Stimulated activated CD4-positive, alpha-beta T cell treated with anti-CD3 and anti-CD28 coated beads, TNF-alpha, amount 100 ng/mL, for 4 hours (primary cell): ENCODE results near the gene NPPC.
"Not testable (repeated sequence)": the region's sequence is repeated elsewhere in the genome, so short reads cannot be mapped to it uniquely, and the experiment has no call there.

Experiments used
- DNase-seq, 3 experiments: peaks; one replicate each; pipeline ENCODE4 v3.0.0-alpha.2; 2020; ENCODE audit warnings: low read depth in 3 of 3

Gene NPPC, protein sequence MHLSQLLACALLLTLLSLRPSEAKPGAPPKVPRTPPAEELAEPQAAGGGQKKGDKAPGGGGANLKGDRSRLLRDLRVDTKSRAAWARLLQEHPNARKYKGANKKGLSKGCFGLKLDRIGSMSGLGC

DNA sequence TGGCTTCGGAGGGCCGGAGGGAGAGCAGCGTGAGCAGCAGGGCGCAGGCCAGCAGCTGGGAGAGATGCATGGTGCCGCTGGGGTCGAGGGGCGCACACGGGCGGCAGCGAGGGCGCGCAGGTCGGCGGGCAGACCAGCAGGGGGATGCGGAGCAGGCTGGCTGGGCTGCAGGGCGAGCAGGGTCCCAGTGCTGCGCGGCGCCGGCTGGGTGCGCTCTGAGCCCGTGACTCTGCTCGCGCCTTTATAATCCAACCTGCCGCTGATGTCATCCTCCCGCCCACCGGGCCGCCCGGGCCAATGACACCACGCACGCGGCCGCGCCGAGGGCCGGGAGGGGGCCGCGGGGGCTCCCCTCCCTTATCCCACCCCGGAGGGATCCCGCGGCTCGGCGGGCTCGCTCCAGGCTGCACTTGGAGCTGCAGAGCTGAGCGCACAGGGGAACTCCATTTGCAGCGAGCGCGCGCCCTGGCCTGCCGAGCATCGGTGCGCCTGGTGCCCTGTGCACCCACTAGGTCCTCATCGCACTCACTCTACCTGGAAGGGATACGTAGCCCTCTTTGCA is at the start of gene NPPC:
TSS of gene NPPC (minus strand) at position 217 of the 562 bp plus-strand sequence. CDS start at position 70, 147 bp downstream.
- peak; percentile 31 to 58 (median 56) for DNase-seq

GRCh38 chr2:231975001-231975400 is 48.8 kb upstream of the NPPC start:
- no peak for DNase-seq

GRCh38 chr2:231970461-231970860 is 44.3 kb upstream of the NPPC start:
- no peak for DNase-seq

GRCh38 chr2:231968820-231969219 is 42.6 kb upstream of the NPPC start:
- DNase-seq = no peak

DNA sequence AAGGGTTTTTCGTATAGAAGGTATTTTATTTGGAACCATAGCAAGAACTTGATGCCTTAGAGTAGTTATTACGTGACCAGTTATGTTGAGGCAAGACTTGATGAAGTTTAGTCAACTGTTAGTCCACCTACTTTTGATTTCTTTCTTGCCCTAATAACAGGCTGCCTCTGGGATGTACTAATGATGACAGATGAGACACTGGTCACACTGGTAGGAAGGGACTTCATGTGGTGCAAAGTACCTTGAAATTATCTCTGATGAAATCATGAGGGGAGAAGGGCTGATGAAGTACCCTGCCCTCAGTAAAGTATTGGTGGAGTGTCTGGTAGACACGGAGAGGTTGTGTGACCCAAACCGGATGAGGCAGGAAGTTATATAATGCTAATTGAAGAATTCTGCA is 40.7 kb upstream of the NPPC start:
- no peak for DNase-seq

DNA sequence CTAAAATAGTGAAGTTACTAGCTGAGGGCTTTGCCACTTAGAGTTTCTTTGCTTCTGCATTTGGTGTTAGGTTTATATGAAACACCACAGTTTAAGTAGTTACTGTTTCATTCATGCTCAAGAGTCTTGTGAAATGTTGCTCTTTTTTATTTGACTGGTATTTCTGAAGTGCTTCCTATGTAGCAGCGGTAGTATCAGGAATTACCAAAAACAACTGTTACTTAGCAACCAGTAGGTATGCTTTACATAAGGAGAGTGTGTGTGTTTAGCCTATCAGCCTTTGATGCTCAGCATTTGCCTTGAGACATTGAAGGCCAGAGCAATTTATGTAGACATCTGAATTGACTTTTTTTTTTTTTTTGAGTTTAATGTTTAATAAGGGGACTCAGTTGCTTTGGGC is 38.9 kb upstream of the NPPC start:
- DNase-seq = no peak

GRCh38 chr2:231961349-231962166 is 35.4 kb upstream of the NPPC start, which contains the start of gene DIS3L2:
Gene DIS3L2, plus strand, starts transcription at chr2:231961713. Its CDS starts 53,215 bp downstream, at chr2:232014928.
- peak; percentile 54 to 67 (median 55) for DNase-seq

GRCh38 chr2:231960810-231961348 is 34.7 kb upstream of the NPPC start:
- DNase-seq = no peak

GRCh38 chr2:231957913-231958763 is 31.9 kb upstream of the NPPC start:
- no peak for DNase-seq

DNA sequence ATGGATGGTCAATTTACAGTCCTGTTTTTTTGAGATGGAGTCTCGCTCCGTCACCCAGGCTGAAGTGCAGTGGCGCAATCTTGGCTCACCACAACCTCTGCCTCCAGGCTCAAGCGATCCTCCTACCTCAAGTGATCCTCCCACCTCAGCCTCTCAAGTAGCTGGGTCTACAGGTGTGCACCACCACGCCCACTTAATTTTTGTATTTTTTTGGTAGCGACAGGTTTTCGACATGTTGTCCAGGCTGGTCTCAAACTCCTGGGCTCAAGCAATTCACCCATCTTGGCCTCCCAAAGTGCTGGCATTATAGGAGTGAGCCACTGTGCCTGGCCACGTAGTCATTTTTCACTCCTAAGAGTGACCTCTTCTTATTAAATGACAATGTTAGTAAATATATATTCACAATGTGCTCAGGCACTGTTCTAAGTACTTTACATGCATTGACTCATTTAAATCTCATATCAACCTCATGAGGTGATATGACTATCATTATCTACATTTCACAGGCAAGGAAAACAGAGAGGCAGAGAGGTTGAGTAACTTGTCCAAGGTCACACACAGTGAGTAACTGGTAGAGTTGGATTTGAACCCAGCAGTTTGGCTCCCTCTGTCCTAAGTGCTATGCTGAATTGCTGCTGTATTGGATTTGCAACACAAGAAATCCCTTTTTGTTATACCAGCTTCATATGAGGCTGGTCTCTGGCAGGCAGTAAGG is 29.7 kb upstream of the NPPC start:
- no peak for DNase-seq

- DNase-seq = no peak
These were observed 25.3 kb upstream of the NPPC start for GRCh38 chr2:231951452-231952035.

DNA sequence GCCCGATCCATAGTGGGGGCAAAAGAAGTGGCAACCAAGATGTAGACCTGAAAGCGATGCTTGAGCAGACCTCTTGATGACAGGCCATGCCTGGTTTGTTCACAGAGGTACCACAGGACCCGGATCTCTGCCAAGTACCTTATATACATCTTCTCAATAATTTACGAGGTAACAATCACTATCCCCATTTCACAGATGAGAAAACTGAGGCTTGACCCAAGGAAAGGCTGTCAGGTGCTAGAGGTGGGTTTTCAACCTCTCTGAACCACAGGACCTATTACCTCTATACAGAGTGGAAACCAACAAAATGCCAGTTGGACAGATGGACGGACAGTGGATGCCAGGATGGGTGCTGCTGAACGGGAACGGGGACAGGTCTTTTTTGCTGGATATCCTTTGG is 21.5 kb upstream of the NPPC start:
- no peak for DNase-seq

DNA sequence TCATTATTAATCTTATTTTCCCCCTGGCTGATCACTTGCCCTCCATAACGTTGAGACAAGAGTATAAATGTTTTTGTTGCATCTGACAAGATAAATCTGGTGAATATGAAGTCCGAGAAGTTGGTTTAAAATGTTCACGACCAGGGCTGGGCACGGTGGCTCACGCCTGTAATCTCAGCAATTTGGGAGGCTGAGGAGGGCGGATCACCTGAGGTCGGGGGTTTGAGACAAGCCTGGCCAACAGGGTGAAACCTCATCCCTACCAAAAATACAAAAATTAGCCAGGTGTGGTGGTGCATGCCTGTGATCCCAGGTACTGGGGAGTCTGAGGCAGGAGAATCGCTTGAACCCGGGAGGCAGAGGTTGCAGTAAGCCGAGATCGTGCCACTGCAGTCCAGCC is 20.9 kb upstream of the NPPC start:
- DNase-seq = not testable (repeated sequence)

DNA sequence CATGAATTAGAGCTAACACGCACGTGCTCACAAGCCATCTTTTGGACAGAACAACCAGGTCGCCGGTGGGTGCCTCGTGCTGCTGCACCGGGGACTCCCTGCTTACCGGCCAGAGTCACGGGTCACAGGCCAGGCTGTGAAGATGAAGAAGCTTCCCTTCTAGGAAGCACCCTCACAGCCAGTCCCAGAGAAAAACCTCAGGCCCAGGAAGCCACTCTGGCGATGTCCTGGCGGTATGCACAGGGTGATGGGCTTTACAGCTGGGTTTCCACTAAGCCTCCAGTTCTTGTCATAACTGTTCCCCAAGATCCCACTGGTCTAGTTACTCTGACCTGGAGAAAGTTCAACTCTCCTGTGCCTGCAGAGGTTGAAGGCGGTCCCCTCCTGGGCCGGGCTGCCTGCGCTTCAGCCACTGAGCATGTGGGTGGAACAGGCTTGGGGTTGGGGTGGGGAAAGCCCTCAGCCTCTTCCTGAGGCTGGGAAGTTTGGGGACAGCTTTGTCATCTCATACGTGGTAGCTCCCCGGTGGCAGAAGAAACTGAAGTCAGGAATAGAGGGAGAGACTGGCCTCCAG is 20.1 kb upstream of the NPPC start:
- no peak for DNase-seq

- no peak for DNase-seq
These were observed 16.0 kb upstream of the NPPC start for GRCh38 chr2:231942180-231942579.

DNA sequence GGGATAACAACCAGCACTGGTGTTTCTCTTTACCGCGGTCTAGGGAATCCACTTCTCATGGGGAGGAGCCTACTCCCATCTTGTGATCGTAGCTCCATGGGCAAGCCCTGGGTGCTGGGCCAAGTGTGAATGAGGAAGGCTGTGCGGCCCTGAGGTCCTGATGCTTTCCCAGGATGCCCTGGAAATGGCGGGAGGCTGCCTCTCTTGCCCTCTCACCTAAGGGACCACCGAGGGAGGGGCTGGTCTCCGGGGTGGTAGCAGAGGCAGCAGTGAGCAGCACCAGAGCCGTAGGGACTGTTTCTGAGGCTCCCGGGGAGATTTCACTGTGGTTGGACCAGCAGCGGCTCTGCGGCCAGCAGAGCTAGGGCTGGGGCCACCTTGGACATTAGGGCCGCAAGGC is 15.5 kb upstream of the NPPC start:
- no peak for DNase-seq

DNA sequence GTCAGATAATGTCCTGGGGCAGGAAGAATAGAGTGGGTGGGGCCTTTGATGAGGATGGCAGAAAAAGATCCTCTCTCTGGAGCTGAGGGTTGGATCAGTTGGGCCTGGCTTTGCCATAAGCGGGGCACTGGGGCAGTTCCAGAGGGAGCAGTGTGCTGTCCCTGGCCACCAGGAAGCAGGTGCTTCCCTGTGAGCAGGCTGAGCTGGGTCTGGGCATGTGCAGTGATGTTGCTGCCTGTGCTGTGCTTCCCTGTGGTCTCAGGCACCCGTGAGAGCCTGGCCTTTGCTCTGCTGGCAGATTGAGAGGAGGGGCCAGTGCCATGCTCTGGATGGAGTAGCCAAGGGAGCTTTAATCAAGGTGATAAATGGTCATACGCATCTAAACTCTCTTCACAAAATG is 14.6 kb upstream of the NPPC start:
- no peak for DNase-seq

- no peak for DNase-seq
These were observed 12.8 kb upstream of the NPPC start for GRCh38 chr2:231939022-231939421.

DNA sequence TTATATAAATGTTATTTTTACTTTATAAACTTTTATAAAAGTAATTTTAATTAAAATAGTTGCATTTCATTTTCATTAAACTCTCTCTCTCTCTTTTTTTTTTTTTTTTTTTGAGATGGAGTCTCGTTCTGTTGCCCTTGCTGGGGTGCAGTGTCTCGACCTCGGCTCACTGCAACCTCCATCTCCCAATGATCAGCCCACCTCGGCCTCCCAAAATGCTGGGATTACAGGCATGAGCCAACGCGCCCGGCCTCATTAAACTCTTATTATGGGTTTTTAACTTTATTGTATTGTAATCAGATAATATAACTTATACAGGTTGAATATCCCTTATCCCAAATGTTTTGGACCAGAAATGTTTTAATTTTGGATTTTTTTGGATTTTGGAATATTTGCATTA is 10.9 kb upstream of the NPPC start:
- no peak for DNase-seq

GRCh38 chr2:231936491-231936890 is 10.3 kb upstream of the NPPC start:
- DNase-seq = no peak
